GM10266 (cell line): ENCODE measurements around the gene AVPR1B.

Experiments used
- DNase-seq: peaks from one replicate; pipeline ENCODE4 v3.0.0; 2012; ENCODE audit errors: extremely low spot score
- TF ChIP-seq, protein P1 (sequence below): IDR thresholded peaks from 2 replicates; pipeline ENCODE4 v1.5.1; 2012; ENCODE audit warnings: mild to moderate bottlenecking, low read depth; ENCODE audit not compliant: control insufficient read depth, insufficient read depth; ENCODE audit errors: missing control alignments

The AVPR1B gene

DNA sequence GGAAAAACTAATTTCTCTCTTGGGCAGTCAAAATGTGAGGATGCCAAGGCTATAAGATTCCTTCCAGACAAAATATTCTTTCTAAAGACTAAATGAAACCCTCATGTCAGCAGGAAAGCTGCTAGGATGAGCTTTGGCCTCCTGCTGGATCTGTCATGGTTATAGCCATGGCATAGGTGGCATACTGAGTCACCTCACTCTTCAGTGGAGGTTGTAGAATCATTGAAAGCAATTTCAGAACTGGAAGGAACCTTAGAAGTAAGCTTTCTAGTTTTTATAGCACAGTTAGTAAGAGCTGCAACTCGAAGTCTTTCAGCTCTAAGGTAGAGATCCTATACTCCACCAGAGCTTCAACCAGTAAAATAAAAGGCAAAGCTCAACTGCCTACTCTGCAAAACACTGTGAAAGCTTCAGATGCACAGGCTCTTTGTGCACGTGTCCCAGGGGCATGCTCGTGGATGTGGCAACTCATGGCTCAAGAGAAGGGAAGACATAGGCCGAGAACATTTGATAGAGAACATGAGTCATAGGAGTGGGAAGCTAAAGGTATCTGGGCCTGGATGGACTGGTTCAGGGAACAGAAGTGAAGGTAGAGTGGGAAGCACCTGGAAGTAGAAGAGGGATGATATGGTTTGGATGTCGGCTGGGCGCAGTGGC is 5.8 kb downstream of the AVPR1B start:
- TF ChIP-seq, protein P1, sequence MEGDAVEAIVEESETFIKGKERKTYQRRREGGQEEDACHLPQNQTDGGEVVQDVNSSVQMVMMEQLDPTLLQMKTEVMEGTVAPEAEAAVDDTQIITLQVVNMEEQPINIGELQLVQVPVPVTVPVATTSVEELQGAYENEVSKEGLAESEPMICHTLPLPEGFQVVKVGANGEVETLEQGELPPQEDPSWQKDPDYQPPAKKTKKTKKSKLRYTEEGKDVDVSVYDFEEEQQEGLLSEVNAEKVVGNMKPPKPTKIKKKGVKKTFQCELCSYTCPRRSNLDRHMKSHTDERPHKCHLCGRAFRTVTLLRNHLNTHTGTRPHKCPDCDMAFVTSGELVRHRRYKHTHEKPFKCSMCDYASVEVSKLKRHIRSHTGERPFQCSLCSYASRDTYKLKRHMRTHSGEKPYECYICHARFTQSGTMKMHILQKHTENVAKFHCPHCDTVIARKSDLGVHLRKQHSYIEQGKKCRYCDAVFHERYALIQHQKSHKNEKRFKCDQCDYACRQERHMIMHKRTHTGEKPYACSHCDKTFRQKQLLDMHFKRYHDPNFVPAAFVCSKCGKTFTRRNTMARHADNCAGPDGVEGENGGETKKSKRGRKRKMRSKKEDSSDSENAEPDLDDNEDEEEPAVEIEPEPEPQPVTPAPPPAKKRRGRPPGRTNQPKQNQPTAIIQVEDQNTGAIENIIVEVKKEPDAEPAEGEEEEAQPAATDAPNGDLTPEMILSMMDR = no peak
- DNase-seq = no peak

DNA sequence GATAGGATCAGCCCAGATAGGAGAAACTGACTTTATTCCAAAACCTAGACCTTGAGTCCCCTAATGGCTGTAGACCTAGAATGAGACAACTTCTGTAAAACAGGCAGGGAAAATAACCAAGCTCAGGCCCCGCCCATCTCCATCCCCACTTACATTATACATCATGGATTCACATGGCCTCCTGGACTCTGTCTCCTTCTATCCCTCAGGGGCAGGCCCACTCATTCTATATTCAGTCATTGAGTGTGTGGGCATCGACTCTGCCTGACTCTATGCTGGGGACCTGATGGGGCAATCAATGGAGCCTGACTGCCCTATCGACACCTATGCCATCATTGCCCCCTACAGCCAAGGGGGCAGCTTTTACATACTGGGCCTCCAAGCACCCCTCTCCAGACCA is 6.4 kb downstream of the AVPR1B start:
- DNase-seq = no peak
- TF ChIP-seq, protein P1 = no peak

GRCh38 chr1:206110161-206110560 is 7.0 kb downstream of the AVPR1B start:
- no peak for DNase-seq
- TF ChIP-seq, protein P1 = no peak

DNA sequence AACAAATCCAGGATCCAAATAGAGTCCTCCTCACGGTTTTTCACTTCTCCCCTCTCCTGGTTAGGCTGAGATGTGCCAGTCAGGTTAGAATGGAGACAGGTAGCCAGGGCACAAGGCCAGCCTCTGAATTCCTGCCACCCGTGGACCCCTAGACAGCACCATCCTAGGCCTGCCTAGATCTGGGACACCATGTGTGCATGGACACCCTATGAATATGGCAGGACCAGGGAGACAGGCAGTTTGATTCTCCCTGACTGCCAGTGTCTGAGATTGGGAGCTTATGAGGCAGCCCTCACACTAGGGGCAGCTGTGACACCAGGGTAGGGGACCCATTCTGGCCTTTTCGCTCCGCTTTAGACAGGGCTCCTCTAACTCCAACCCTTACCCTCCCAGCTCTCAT is 7.5 kb downstream of the AVPR1B start:
- TF ChIP-seq, protein P1 = no peak
- no peak for DNase-seq

DNA sequence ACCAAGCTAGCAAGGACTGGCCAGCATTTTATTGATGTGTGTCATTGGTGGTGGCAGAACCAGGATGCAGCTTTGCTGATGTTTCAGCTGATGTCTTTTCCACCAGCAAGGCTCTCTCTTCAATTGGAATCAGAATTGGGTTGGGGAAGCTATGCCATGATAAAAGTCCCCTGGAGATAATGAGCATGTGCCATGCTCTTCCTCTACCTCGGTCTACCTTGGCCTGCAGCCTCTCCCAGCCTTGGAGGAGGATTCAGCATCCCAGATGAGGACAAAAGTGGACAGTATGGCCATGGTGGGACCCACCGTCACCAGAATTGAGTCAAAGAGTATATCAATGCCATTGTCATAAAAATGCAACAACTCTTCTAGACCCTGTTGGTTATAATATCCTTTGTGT is 8.6 kb downstream of the AVPR1B start:
- TF ChIP-seq, protein P1 = no peak
- DNase-seq = no peak

GRCh38 chr1:206107168-206107544 is 10.0 kb downstream of the AVPR1B start:
- DNase-seq = no peak
- TF ChIP-seq, protein P1 = no peak

GRCh38 chr1:206106328-206107167 is 10.6 kb downstream of the AVPR1B start:
- DNase-seq = peak; percentile 89
- TF ChIP-seq, protein P1 = peak; percentile 93
